GM18867 (cell line): ENCODE results near the gene DPYD.

Source experiments
- ATAC-seq: cut with Tn5 transposase; IDR thresholded peaks from one replicate; pipeline ENCODE4 v1.9.1; 2021; ENCODE audit warnings: mild to moderate bottlenecking, moderate library complexity; ENCODE audit not compliant: unreplicated experiment

Gene DPYD

GRCh38 chr1:97112442-97112841 lies 808.4 kb downstream of the DPYD start:
- no peak for ATAC-seq

- ATAC-seq, result no peak
Observed at GRCh38 chr1:97108179-97108578, 812.7 kb downstream of the DPYD start.

DNA sequence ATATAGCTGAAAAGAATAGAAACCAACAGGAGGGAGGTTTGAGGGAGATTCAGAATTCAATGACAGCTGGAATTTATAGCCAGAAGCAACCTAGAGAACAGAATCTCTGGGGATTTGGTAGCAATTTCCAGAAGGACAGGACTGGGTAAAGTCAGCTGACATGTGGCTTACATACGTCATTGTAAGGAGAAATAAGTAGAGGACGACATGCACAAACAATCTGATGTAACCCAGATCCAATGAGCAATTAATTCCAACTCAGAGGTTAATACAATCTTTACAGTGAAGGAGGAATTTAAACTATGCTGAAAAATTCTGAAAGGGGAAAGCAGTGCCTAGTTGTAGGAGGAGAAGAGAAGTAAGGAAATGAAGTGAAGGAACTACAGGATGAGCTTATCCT lies 815.3 kb downstream of the DPYD start:
- ATAC-seq, result no peak

DNA sequence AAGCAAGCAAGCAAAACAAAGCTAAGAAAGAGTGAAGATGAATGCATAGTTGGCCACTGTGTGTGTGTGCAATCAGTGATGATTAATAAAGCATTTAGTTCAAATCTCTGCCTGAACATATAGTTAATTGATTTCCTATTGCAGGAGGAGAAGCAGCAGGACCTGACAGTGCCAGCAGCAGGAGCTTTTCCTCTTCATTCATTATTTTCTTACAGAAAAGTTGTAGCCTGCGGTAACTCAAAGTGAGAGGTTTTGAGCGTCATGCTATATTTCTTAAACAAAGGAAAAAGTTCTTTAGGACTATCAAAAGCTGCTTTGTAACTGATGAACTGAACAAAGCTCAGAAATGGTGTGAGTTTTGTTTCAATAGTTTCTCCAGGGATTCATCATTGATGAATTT lies 819.3 kb downstream of the DPYD start:
- ATAC-seq, result no peak

GRCh38 chr1:97097404-97097925 lies 823.4 kb downstream of the DPYD start:
- no peak for ATAC-seq

GRCh38 chr1:97095764-97096163 lies 825.1 kb downstream of the DPYD start:
- ATAC-seq, result no peak

- ATAC-seq, result no peak
Observed at GRCh38 chr1:97094247-97094972, 826.4 kb downstream of the DPYD start.

- ATAC-seq, result no peak
Observed at GRCh38 chr1:97093741-97094140, 827.1 kb downstream of the DPYD start.

DNA sequence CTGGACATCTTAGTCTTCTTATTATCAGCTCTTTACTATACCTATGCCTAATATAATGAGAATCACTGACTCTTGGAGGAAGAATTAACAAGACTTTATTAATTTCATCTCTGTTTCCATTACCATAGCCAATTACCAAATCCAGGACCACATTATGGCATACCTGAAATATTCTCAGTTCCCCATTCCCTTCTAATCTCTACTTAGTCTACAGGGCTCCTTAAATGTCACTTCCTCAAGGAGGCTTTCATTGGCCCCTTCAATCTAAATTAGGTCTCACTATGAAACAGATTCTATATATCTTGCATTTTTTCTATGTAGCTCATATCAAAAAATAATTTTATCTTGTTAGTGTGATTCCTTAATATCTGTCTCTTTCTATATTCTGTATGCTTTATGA lies 828.0 kb downstream of the DPYD start:
- ATAC-seq, result no peak

DNA sequence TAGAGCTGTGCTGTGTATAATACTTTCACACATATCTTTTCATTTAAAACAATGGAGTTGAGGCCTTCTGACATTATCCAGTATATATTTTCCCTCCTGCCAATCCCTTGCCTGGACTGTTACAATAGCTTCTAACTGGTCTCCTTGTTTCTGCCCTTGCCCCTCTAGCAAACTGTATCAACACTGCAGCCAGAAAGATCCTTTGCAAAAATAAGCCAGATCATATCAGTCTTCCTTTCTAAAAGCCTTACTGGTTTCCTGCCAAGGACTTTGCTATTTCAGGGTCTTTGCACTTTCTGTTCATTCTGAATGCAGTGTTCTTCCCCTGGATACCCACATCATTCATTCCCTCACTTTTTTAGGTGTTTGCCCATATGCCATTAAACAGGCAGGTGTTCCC lies 829.2 kb downstream of the DPYD start:
- ATAC-seq, result no peak

DNA sequence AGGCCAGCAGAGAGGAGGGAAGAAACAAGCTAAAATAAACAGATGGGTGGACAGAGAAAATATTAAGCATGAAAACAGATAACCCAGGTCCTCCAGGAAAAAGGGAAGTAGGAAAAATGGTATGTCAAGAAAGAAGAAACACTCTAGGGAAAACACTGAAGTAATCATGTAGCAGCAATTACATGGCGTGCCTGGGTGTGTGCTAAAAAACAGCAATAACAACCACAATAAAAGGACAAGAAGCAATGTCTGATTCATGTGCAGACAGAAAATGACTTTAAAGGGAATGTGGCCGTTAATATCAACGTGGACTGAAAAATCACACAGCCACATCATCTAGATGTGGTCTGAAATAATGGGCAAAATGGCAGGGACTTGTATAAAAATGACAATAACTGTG lies 829.6 kb downstream of the DPYD start:
- no peak for ATAC-seq

GRCh38 chr1:97090725-97091124 lies 830.1 kb downstream of the DPYD start:
- ATAC-seq, result no peak

- no peak for ATAC-seq
Observed at GRCh38 chr1:97089173-97089572, 831.7 kb downstream of the DPYD start.

GRCh38 chr1:97088391-97088790 lies 832.4 kb downstream of the DPYD start:
- ATAC-seq, result no peak

DNA sequence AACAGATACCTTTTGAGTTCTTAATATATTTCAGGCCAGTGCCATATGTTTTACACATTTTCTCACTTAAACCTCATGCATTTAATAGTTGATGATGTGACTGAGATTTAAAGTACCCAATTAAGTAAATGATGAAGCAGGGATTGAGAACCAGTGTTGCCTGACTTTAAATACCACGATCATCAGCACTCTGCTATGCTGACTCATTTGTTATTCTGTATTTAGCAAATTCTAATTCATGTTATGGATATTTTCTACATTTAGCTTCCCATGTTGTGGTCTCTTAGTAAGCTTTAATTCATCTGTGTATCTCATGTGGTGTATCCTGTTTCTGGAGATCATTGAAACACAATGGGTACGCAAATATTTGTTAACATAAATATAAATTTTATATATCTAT lies 836.3 kb downstream of the DPYD start:
- no peak for ATAC-seq

GRCh38 chr1:97082160-97082848 lies 838.5 kb downstream of the DPYD start:
- no peak for ATAC-seq

DNA sequence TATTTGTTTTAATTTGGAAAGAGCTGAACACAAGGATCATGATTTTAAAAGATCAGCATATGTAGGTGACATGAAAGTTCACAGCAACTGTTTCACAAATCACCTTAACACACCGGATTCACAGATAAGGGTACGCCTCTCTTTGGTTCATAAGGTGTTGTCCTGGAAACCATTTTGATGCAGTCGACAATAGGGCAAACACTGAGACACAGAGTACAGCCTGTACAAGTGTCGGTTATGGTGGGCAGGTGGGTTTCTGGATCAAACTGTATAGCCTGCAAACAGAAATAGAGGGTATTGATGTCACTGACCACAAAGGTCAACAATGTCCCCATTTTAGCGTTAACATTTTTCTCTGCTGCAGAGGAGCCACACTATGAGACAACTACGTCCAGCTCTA lies 842.0 kb downstream of the DPYD start:
- ATAC-seq, result no peak

- no peak for ATAC-seq
Observed at GRCh38 chr1:97077221-97077620, 843.6 kb downstream of the DPYD start.

DNA sequence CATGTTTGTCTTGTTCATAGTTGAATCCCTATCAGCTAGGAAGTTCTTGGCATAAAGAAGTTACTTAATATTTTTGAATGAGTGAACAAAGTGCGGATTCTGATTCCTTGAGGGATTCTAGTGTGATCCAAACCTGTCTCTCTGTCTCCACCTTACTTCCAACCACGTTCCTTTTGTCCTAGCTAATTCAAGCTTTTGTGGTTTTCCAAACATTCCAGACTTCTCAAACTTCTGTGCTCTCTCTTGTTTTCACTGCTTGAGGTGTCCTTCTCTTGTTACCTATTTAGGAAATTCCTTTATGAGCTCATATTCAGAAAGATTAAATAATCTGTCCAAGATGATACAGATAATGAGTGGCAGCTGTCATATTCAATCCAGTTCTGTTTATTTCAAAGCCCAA lies 846.1 kb downstream of the DPYD start:
- ATAC-seq, result no peak

- no peak for ATAC-seq
Observed at GRCh38 chr1:97073936-97074335, 846.9 kb downstream of the DPYD start.

- no peak for ATAC-seq
Observed at GRCh38 chr1:97073169-97073568, 847.7 kb downstream of the DPYD start.

DNA sequence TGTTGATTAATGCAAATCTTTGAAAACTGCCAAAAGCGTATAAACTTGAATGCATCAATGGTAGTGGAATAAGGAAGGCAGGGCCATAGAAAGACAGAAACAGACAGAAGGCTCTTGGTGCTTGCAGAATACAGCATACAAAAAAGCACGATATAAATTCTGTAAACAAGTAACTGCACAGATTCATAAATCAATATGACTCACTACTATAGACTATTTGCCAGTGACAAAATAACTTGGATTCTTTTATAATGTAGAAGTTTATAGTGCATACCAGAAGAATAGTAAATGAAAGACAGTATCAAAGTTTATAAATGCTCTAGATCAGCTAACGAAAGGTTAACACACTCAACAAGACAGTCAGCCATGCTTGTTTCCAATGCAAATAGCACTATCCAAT lies 849.7 kb downstream of the DPYD start:
- ATAC-seq, result no peak
